Measurements from ENCODE around the gene STK38.
A peak's percentile ranks its signal among the peaks of the same experiment; 100 is the strongest.
"Not testable (repeated sequence)": the region's sequence is repeated elsewhere in the genome, so short reads cannot be mapped to it uniquely, and the experiment has no call there.

The STK38 gene

DNA sequence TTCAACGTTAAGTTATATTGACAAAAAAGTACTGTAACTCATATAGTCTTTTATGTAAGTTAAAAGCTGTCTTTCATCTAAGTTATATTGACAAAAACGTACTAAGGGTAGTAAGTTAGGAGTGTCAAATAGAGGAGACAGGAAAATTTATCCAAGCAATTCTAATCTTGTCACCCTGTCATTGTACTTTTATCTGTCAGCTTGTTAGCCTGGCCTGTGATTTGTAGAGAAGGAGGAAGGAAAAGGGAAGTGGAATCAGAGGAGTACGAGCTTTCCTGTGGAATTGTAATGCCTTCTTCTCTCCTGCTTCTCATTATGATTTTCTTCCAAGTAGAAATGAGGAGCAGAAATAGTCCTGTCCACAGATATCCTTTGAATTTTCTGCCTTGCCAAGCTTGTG lies 85.6 kb downstream of the STK38 start:
- DNase-seq (ENCODE audit: low read depth) = no peak
- no peak overlapping the region for H3K4me3 ChIP-seq (ENCODE audit: low read depth, low read length)
- TF ChIP-seq, protein P1, sequence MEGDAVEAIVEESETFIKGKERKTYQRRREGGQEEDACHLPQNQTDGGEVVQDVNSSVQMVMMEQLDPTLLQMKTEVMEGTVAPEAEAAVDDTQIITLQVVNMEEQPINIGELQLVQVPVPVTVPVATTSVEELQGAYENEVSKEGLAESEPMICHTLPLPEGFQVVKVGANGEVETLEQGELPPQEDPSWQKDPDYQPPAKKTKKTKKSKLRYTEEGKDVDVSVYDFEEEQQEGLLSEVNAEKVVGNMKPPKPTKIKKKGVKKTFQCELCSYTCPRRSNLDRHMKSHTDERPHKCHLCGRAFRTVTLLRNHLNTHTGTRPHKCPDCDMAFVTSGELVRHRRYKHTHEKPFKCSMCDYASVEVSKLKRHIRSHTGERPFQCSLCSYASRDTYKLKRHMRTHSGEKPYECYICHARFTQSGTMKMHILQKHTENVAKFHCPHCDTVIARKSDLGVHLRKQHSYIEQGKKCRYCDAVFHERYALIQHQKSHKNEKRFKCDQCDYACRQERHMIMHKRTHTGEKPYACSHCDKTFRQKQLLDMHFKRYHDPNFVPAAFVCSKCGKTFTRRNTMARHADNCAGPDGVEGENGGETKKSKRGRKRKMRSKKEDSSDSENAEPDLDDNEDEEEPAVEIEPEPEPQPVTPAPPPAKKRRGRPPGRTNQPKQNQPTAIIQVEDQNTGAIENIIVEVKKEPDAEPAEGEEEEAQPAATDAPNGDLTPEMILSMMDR (IDR thresholded peaks at IDR 0.05; ENCODE audit: control insufficient read depth, extremely low read depth, insufficient read depth) = no peak

DNA sequence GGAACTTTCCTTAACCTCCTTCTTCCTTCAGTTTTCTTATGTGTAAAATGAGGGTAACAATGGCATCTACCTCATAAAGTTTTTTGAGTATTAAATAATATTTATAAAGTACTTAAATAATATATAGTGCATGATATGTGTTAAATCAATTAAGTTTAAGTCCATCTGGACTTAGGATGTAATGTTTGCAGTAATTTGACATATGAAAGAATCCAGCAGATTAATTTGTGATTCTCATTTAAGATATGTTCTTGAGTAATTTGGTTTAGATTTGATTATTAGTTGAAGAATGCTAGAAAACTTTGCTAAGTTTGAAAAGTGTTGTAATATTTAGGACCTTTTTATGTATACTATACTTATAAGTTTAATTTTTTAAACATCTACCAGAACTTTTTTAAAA lies 86.4 kb downstream of the STK38 start:
- DNase-seq (ENCODE audit: low read depth) = no peak
- no peak overlapping the region for H3K4me3 ChIP-seq (ENCODE audit: low read depth, low read length)
- TF ChIP-seq, protein P1 (IDR thresholded peaks at IDR 0.05; ENCODE audit: control insufficient read depth, extremely low read depth, insufficient read depth) = no peak

DNA sequence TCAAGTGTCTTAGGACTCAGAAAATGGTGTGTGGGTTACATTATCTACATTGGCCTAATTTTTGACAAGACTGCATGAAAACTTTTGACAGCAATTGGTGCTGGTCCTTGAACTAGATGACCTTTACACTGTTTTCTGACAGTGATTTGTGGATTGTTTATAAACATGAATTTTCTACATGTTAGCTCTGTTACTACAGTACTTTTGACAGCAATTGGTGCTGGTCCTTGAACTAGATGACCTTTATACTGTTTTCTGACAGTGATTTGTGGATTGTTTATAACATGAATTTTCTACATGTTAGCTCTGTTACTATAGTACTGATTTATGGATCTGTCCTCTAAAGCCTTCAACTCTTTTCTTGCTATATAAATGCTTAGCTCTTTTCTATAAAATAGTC lies 87.8 kb downstream of the STK38 start:
- DNase-seq (ENCODE audit: low read depth) = no peak
- TF ChIP-seq, protein P1 (IDR thresholded peaks at IDR 0.05; ENCODE audit: control insufficient read depth, extremely low read depth, insufficient read depth) = no peak
- H3K4me3 ChIP-seq (ENCODE audit: low read depth, low read length) = no peak overlapping the region

DNA sequence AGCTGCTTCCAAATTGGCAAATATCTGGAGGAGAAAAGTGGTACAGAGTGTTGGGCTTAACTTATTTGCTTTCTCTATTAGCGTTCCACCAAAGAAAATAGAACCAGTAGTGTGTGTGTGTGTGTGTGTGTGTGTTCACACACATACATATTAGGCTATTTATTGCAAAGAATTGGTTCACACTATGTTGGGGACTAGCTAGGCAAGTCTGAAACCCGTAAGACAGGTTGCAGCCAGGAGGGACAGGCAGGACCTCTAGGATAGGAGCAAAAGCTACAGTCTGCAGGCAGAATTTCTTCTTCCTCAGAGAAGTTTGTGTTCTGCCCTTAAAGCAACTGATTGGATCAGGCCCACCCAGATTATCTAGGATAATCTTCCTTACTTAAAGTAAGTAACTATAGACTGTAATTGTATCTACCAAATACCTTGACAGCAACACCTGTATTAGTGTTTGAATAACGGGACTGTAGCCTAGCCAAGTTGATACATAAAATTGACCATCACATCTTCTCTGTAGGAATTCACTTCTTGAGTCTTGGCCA lies 91.7 kb downstream of the STK38 start:
- peak; percentile 87 for DNase-seq (ENCODE audit: low read depth)
- TF ChIP-seq, protein P1 (IDR thresholded peaks at IDR 0.05; ENCODE audit: control insufficient read depth, extremely low read depth, insufficient read depth) = no peak
- peak overlapping the region; percentile 15 for H3K4me3 ChIP-seq (ENCODE audit: low read depth, low read length)

DNA sequence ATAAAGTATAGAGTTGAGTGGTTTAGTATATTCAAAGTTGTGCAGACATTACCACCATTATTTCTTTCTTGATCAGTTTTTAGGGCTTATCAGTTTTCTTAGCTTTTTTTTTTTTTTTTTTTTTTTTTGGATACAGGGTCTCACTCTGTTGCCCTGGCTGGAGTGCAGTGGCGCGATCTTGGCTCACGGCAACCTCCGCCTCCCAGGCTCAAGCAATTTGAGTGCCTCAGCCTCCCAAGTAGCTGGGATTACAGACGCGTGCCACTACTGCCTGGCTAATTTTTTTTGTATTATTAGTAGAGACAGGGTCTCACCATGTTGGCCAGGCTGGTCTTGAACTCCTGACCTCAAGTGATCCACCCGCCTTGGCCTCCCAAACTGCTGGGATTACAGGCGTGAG lies 94.4 kb downstream of the STK38 start:
- H3K4me3 ChIP-seq (ENCODE audit: low read depth, low read length); DNase-seq (ENCODE audit: low read depth): not testable (repeated sequence)

DNA sequence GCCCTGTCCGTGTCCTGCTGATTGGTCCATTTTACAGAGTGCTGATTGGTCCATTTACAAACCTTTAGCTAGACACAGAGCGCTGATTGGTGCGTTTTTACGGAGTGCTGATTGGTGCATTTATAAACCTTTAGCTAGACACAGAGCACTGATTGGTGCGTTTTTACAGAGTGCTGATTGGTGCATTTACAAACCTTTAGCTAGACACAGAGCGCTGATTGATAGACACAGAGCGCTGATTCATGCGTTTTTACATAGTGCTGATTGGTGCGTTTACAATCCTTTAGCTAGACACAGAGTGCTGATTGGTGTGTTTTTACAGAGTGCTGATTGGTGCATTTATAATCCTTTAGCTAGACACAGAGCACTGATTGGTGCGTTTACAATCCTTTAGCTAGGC lies 98.1 kb downstream of the STK38 start:
- not testable (repeated sequence) for DNase-seq (ENCODE audit: low read depth); H3K4me3 ChIP-seq (ENCODE audit: low read depth, low read length)

DNA sequence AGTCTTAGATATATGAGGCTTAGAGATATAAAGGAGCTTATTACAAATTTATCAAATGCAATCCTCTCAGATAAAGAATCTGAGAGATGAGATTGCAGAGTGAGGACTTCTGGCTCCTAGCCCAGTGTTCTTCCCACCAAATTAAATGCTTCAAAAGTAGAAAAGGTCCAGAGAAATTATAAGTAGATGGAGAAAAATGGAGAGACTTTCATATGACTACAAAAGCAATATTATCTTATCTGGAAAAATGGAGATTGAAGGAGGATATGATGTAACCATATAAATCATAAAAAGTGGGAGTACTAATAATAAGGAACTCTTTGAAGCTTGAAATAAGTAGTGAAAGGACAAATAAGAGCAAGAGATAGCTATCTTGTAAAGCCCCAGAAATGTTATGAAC lies 101.7 kb downstream of the STK38 start:
- DNase-seq (ENCODE audit: low read depth) = no peak

DNA sequence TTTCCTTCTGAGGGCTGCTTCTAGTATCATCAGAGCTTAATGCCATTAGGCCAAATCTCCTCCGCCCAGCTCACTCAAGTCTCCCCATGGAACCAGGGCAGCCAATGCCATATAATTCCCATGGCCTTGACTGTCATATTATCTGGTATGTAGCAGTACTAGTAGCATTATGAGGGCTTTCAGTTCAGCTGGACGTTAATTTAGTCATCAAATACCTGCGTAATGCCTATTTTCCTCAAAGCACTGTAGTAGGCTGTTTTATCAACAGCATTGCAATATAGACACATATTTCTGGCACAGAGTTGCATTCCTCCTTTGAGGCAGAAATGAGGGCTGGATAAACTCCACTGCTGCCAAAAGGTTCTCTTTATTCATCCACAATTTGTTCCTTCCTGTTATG lies 102.8 kb downstream of the STK38 start:
- H3K4me3 ChIP-seq (ENCODE audit: low read depth, low read length) = peak overlapping the region; percentile 93
- TF ChIP-seq, protein P1 (IDR thresholded peaks at IDR 0.05; ENCODE audit: control insufficient read depth, extremely low read depth, insufficient read depth) = no peak
- DNase-seq (ENCODE audit: low read depth) = no peak

More for the DNA sequence above, 101.7 kb downstream of the STK38 start:
- TF ChIP-seq, protein P1 (IDR thresholded peaks at IDR 0.05; ENCODE audit: control insufficient read depth, extremely low read depth, insufficient read depth) = no peak
- no peak overlapping the region for H3K4me3 ChIP-seq (ENCODE audit: low read depth, low read length)
